GM18861 (cell line): ENCODE data around the gene PARP6.

Experiments
- ATAC-seq: cut with Tn5 transposase; IDR thresholded peaks from one replicate; pipeline ENCODE4 v1.9.1; 2021; ENCODE audit not compliant: unreplicated experiment

Gene PARP6

GRCh38 chr15:72201391-72201921 lies 70.9 kb downstream of the PARP6 start:
- ATAC-seq = no peak

- ATAC-seq = no peak
Measured at GRCh38 chr15:72200395-72201237, 71.7 kb downstream of the PARP6 start.

GRCh38 chr15:72199721-72200212 lies 72.6 kb downstream of the PARP6 start:
- peak; percentile 52 for ATAC-seq

DNA sequence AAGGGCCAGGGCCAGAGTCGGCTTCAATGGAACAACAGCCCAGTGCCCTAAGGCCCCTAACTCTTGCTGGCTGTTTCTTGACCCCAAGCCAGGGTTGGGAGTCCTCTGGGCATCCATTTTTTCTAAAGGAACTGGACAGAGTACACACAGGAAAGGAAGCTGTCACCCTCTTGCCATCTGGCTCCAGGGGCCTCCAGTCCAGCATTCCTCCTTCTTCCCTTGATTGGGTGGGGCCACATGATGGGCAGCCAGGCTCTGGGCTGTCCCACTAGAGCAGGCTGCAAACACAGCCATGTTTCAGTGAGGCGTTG lies 73.2 kb downstream of the PARP6 start:
- no peak for ATAC-seq

- ATAC-seq = no peak
Measured at GRCh38 chr15:72198356-72199204, 73.8 kb downstream of the PARP6 start.

- no peak for ATAC-seq
Measured at GRCh38 chr15:72197460-72198355, 74.6 kb downstream of the PARP6 start, which contains the start of gene GRAMD2A. TSS of gene GRAMD2A (minus strand) at chr15:72197787.

DNA sequence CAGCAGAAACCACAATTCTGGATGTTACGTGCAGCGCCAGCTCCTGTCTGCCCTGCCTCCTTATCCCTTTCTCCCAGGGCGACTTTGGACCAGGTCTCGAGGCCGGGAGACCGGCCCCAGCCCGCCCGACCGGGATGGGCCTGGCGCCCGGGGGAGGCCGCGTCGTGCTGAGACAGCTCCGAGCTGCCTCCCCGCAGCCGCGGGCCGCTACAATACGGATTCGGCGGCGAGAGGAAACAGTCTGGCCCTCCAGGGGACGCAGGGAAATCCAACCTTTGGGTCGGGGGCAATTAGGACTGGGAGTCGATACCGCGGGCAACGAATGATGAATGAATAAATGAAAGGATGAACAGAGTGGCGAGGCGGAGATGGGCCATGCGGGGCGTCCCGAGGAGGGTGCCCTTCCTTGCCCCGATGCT lies 75.3 kb downstream of the PARP6 start:
- no peak for ATAC-seq

DNA sequence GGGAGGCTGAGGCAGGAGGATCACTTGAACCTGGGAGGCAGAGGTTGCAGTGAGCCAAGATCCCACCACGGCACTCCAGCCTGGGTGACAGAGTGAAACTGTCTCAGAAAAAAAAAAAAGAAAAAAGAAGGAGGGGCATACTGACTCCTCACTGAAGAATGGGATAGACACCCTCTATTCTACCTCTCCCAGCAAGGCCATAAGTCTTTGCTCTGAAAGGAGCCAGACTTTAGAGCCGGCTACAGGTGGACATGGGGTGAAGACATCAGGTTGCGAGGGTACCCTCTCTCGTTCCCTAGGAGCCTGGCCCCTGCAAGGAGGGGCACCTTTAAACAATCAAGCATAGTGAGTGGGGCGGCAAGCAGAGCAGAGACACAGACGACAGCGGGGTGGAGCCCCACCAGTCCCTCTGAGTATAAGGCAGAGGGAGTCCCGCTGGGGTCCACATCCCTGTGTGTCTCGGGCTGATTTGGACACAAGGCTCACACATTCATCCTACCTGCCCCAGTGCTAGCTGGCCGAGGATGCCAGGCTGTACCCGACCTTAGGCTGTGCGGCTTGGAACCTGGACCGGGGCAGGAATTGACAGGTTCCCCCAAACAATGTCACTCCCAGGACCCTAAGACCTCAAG lies 75.8 kb downstream of the PARP6 start:
- no peak for ATAC-seq

- ATAC-seq = no peak
Measured at GRCh38 chr15:72195101-72195511, 77.2 kb downstream of the PARP6 start.

DNA sequence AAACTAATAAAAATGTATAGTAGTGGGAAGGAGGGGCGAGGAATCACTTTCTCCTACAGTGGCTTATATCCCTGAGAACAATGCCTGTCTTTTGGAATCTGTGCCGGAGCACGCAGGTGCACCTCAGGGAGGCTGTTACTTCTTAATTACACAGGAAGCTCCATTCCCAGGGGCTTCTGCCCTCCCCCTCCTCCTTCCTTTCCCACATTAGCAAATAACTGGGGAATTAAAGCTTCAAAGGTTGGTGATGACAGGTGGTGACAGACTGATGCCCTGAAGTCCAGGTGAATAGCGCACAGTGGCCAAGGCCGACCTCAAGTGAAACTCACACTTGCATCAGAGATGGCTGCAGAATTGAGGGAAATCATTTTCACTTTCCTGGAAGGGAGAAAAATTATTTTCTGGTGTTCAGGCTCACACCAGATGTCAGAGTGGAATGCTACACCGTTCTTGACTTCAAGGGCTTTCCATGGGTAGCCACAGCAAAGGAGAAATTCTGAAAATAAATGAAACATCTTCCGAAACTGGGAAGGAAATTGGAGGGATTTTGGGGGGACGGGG lies 78.4 kb downstream of the PARP6 start:
- no peak for ATAC-seq

DNA sequence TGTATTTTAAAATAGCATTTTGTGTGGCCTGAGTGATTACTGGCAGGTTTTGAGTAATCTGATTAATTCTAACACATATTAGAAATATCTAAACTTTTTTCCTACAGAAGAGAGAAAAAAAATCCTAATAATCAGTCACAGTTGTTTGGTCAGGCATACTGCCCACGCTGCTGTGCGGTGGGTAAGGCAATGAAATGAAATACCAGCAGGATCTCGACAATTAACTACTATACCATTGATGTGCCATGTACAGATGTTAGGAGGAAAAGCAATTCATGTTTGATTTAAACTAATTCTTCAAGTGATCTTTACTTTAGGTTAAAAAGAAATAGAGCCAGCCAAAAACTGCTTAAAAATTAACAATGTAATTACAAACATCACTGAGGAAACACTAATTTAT lies 79.9 kb downstream of the PARP6 start:
- no peak for ATAC-seq
